ENCODE data around the gene SCFD1.
"Not testable (repeated sequence)": the region's sequence is repeated elsewhere in the genome, so short reads cannot be mapped to it uniquely, and the experiment has no call there.

SCFD1 gene

DNA sequence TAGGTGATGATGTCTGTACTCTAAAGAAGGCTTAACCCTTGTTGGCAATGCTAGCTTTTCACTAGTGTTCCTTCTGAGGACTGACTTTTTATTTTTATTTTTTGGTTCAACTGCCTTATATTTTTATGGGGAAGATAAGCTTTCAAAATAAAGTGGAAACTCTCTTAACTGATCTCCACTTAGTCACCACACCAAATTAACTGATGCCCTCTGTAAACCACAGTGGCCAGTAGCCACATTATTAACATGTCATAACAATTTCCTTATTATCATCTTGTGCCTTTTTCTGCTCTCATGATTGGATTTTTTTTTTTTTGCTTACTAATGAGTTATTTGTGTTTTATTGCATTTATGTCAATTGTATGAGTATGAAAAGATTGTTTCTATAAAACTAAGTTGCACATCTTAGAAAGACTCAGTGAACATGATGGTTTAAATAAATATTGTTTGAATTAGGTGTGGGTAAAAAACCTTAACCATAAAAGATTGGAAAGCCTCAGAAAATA, 56.9 kb downstream of the SCFD1 start:
- Mint-ChIP-seq H3K27me3 (ENCODE audit: low read depth) (no peaks in the 10 kb centered on the region), H3K27ac (no peak overlapping the region), H3K4me1 (ENCODE audit: low read depth) (no peaks in the 10 kb centered on the region), H3K36me3 (ENCODE audit: low read depth) (peaks cover 20% of the 10 kb centered on the region), H3K9me3 (peaks cover 5% of the 10 kb centered on the region), H3K4me3 (no peak overlapping the region)

DNA sequence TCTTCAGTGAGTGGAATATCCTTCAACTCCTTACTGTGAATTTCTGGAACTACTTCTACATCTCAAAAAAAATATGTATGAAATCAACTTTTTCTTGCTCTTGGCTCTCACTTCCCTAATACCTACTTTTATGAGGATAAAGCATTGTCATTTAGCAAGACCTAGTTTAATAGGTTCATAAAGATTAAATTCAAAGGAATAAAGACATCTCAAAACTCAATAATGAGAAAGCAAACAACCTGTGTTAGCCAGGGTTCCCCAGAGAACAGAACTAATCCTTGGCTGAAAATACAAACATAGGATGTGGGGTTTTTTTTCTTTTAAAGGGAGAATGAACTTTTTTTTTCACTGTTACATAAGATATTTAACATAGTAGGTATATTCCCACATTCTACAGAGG, 57.9 kb downstream of the SCFD1 start:
- H3K27me3 Mint-ChIP-seq (ENCODE audit: low read depth): no peaks in the 10 kb centered on the region
- no peaks in the 10 kb centered on the region for H3K4me1 Mint-ChIP-seq (ENCODE audit: low read depth)
- H3K36me3 Mint-ChIP-seq (ENCODE audit: low read depth): peaks cover 20% of the 10 kb centered on the region
- no peak overlapping the region for H3K4me3 Mint-ChIP-seq
- H3K9me3 Mint-ChIP-seq: peaks cover 5% of the 10 kb centered on the region
- H3K27ac Mint-ChIP-seq: no peak overlapping the region

DNA sequence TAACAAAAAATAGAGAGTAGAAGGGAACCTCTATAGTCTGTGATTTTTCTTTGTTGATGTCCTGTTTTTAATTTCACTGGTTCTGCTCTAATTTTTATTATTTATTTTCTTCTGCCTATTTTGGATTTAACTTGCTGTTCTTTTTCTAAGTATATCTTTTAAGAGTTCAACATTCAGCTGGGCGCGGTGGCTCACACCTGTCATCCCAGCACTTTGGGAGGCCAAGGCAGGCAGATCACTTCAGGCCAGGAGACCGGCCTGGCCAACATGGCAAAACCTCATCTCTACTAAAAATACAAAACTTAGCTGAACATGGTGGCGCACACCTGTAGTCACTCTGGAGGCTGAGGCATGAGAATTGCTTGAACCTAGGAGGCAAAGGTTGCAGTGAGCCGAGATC, 58.7 kb downstream of the SCFD1 start:
- not testable (repeated sequence) for H3K4me3 Mint-ChIP-seq; H3K27me3 Mint-ChIP-seq (ENCODE audit: low read depth); H3K9me3 Mint-ChIP-seq; H3K4me1 Mint-ChIP-seq (ENCODE audit: low read depth); H3K27ac Mint-ChIP-seq
- peaks cover 20% of the 10 kb centered on the region for H3K36me3 Mint-ChIP-seq (ENCODE audit: low read depth)

DNA sequence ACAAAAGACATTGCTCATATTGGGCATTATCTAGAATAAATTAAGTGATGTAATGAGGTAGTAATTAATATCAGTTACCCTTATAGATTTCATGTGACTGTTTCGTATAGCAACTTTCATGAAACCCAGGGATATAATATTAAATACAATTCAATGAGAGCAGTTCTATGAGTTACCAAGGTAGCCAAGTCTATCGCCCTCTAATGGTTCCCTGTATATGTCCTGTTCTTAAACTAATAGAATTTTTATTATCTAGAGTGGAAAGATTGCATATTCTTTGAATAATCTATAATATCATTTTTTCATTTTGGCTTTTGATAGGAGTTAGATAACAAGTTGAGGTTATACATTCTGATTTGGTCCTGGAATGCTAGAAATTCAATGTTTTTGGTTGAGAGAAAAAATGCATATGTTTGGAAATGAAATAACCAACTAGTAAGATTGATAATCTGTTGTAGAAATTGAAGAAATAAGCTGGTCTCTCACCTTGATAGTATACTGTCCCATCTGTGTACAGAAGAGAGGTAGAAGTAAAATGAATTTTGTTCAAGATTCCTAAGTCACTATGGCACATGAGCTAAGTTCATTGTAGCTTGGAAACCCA, 59.7 kb downstream of the SCFD1 start:
- Mint-ChIP-seq H3K9me3 (peaks cover 5% of the 10 kb centered on the region), H3K27me3 (ENCODE audit: low read depth) (no peaks in the 10 kb centered on the region), H3K4me1 (ENCODE audit: low read depth) (no peaks in the 10 kb centered on the region), H3K36me3 (ENCODE audit: low read depth) (peaks cover 15% of the 10 kb centered on the region), H3K4me3 (no peak overlapping the region), H3K27ac (no peak overlapping the region)

DNA sequence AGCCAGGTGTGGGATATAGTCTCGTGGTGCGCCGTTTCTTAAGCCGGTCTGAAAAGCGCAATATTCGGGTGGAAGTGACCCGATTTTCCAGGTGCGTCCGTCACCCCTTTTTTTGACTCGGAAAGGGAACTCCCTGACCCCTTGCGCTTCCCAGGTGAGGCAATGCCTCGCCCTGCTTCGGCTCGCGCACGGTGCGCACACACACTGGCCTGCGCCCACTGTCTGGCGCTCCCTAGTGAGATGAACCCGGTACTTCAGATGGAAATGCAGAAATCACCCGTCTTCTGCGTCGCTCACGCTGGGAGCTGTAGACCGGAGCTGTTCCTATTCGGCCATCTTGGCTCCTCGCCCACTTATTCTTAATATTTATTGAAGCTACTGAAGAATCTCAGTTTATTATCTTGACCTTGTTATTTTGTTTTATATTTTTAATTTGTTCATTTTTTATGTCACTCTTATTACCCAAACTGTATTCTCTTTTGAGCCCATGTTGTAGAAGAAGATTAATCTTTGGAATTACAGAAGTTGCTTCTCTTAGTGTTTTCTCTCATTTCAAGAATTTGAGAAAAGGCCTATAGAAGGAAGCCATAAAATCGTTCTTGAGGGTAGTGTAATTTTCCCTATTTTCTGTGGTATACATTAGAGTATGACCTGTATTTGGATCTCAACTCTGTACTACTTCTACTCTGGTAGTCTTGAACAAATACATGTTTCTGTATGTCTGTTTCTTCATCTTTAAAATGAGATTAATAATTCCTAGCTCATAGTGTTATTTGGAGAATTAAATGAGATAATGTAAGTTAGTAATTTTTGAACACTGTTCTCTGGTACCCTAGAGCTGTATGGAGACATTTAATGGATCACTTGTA, 68.6 kb downstream of the SCFD1 start:
- Mint-ChIP-seq H3K4me3 (peak overlapping the region; percentile 51), H3K27ac (peak overlapping the region; percentile 59)
- H3K9me3 Mint-ChIP-seq; H3K27me3 Mint-ChIP-seq (ENCODE audit: low read depth); H3K36me3 Mint-ChIP-seq (ENCODE audit: low read depth); H3K4me1 Mint-ChIP-seq (ENCODE audit: low read depth): not testable (repeated sequence)

DNA sequence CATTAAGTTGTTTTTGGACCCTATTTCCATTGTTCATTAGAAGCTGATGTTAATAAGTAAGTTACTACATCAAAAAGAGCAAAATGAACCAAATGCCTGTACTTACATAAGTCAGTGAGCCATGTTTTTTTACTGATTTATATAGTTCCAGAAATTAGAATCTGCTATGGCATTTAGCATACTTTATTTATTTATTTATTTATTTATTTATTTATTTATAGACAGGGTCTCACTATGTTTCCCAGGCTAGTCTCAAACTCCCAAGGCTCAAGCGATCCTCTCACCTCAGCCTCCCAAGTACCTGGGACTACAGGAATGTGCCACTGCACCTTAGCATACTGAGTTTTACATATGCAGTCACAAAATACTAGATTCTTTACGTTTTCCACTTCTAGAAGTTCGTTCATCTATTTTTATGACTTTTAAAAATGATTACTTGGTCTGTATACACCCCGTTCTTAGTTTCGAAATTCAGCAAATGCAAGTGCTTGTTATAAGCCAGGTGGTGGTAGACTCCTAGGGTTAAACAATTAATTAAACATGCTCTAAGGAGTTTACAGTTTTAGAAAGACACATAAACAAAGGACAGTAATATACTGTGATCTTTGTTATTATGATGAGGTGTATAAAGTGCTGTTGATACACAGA, 69.8 kb downstream of the SCFD1 start:
- Mint-ChIP-seq H3K9me3 (no peaks in the 10 kb centered on the region), H3K27me3 (ENCODE audit: low read depth) (no peaks in the 10 kb centered on the region), H3K4me1 (ENCODE audit: low read depth) (peaks cover 1% of the 10 kb centered on the region), H3K36me3 (ENCODE audit: low read depth) (peaks cover 9% of the 10 kb centered on the region), H3K27ac (no peak overlapping the region), H3K4me3 (no peak overlapping the region)

DNA sequence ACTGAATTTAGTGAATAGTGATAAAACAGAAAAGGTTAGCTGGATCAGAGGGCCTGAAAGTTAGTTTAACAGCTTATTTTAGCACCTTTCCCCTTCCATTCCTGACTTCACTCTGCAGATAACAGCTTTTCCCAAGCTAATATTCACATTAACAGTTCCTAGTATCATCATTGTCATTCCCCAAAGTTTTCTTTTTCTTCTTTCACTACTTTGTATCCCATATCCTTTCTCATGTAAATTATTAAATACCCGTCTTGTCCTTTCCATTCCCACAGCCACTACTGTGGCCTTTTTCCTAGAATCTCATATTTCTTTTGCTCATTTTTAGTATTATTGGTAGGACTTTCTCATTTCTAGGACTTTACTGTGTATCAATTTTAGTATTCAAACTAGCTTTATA, 70.5 kb downstream of the SCFD1 start:
- Mint-ChIP-seq H3K9me3 (no peaks in the 10 kb centered on the region), H3K27me3 (ENCODE audit: low read depth) (no peaks in the 10 kb centered on the region), H3K4me1 (ENCODE audit: low read depth) (peaks cover 1% of the 10 kb centered on the region), H3K36me3 (ENCODE audit: low read depth) (peaks cover 9% of the 10 kb centered on the region), H3K4me3 (no peak overlapping the region), H3K27ac (no peak overlapping the region)

DNA sequence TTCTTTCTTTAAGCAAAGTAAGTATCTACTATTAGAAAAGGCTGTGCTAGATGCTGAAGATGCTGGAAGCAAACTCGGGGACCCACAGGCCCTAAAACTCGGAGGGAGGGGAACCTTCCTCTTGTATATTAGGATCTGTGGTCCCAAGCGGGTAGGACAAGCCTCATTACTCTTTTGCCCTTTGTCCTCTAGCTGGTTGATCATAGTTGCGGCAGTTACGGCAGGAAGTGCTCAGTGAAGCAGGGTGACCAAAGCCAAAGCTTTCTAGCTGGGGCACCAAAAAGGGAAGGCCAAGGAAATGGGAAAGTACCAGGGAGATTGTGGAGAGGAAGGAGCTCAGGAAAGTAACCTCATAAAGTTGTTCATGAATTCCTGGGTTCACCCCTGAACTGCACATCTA, 76.3 kb downstream of the SCFD1 start:
- H3K4me3 Mint-ChIP-seq: no peak overlapping the region
- H3K4me1 Mint-ChIP-seq (ENCODE audit: low read depth): no peaks in the 10 kb centered on the region
- no peaks in the 10 kb centered on the region for H3K9me3 Mint-ChIP-seq
- H3K36me3 Mint-ChIP-seq (ENCODE audit: low read depth): peaks cover 12% of the 10 kb centered on the region
- H3K27ac Mint-ChIP-seq: no peak overlapping the region
- no peaks in the 10 kb centered on the region for H3K27me3 Mint-ChIP-seq (ENCODE audit: low read depth)

DNA sequence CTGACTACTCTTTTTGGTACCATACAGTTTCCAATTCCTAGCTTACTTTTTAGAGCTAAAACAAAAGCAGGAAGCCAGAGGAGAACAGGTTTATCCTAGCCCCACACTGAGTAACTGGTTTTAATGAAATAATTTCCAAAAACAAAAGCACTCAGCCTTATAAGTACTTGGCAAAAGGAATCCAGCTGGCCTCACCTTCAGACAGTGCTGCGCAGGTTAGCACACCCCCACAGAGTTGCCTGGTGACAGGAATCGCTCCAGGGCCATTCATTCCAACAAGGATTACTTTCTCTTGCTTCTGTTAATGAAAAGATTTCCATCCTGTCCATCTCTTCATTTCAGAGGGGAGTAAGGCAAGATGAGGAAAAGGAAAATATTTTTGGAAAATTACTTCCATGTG, 84.6 kb downstream of the SCFD1 start:
- Mint-ChIP-seq H3K9me3 (no peaks in the 10 kb centered on the region), H3K27ac (no peak overlapping the region), H3K4me3 (no peak overlapping the region), H3K4me1 (ENCODE audit: low read depth) (no peaks in the 10 kb centered on the region), H3K36me3 (ENCODE audit: low read depth) (peaks cover 11% of the 10 kb centered on the region), H3K27me3 (ENCODE audit: low read depth) (no peaks in the 10 kb centered on the region)

DNA sequence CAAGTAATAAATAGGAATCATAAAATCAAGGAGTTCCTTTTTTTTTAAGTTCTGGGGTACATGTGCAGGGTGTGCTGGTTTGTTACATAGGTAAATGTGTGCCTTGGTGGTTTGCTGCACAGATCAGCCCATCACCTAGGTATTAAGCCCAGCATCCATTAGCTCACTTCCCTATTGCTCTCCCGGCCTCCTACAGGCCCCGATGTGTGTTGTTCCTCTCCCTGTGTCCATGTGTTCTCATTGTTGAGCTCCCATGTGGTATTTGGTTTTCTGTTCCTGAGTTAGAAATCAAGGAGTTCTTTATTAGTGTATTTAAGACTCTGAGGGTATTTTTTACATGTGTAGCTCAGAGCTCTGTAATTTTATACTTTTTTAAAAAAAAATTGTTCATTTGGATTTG, 86.0 kb downstream of the SCFD1 start:
- H3K27ac Mint-ChIP-seq: no peak overlapping the region
- H3K36me3 Mint-ChIP-seq (ENCODE audit: low read depth): peaks cover 8% of the 10 kb centered on the region
- no peak overlapping the region for H3K4me3 Mint-ChIP-seq
- H3K4me1 Mint-ChIP-seq (ENCODE audit: low read depth): no peaks in the 10 kb centered on the region
- no peaks in the 10 kb centered on the region for H3K9me3 Mint-ChIP-seq
- no peaks in the 10 kb centered on the region for H3K27me3 Mint-ChIP-seq (ENCODE audit: low read depth)

DNA sequence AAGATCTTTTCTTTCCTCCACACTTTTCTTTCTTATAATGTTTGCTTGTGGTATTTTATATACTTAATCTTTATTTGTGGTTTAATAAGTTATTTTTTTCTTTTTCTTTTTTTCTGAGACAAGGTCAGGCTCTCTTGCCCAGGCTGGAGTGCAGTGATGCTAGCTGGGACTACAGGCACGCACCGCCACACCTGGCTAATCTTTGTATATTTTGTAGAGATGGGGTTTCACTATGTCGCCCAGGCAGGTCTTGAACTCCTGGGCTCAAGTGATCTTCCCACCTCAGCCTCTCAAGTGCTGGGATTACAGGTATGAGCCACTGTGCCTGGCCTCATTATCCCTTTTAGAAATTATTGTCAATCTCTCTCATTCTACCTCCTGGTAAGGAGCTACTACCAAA, 87.1 kb downstream of the SCFD1 start:
- Mint-ChIP-seq H3K4me3 (no peak overlapping the region), H3K27ac (no peak overlapping the region), H3K36me3 (ENCODE audit: low read depth) (peaks cover 8% of the 10 kb centered on the region)

DNA sequence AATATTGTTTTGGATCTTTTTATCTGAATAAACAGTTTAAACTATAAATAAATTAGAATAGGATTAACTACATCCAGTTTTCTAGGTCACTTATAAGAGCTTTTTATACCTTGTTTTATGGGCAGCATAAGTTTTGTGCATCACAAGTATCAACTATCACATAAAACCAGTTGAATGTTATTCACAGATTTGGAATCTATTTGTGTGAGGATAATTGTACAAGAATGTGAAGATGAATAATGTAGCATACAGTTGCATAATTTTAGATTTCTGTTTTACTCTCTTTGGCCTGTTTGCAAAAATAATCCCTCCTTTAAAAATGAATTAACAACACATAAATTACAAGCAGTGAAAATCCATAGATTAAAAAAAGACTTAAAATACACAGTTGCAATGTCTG, 88.8 kb downstream of the SCFD1 start:
- H3K4me1 Mint-ChIP-seq (ENCODE audit: low read depth): no peaks in the 10 kb centered on the region
- H3K36me3 Mint-ChIP-seq (ENCODE audit: low read depth): peaks cover 11% of the 10 kb centered on the region
- H3K27ac Mint-ChIP-seq: no peak overlapping the region

More for the DNA sequence above, 87.1 kb downstream of the SCFD1 start:
- H3K27me3 Mint-ChIP-seq (ENCODE audit: low read depth): no peaks in the 10 kb centered on the region
- H3K9me3 Mint-ChIP-seq: no peaks in the 10 kb centered on the region
- no peaks in the 10 kb centered on the region for H3K4me1 Mint-ChIP-seq (ENCODE audit: low read depth)

DNA sequence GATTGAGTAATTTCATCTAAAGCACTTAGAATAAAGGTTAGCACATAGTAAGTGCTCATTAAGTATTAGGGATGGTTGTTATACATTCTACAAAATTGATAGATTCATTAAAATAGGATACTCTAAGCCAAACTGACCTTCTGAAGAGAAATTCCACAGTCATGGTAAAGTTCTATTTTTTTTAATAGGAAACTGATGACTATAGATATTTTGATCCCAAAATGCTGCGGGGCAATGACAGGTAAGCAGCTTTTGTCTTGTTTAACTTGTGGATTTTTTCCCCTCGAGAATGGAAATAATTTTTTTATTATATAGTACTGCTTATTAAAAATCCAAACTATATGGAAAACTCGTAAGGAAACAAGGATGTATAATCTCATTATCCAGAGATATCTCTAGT, 97.0 kb downstream of the SCFD1 start:
- Mint-ChIP-seq H3K9me3 (no peaks in the 10 kb centered on the region), H3K27me3 (ENCODE audit: low read depth) (no peaks in the 10 kb centered on the region), H3K4me1 (ENCODE audit: low read depth) (no peaks in the 10 kb centered on the region), H3K4me3 (no peak overlapping the region), H3K36me3 (ENCODE audit: low read depth) (peaks cover 20% of the 10 kb centered on the region), H3K27ac (no peak overlapping the region)

More for the DNA sequence above, 88.8 kb downstream of the SCFD1 start:
- no peaks in the 10 kb centered on the region for H3K27me3 Mint-ChIP-seq (ENCODE audit: low read depth)
- H3K4me3 Mint-ChIP-seq: no peak overlapping the region
- no peaks in the 10 kb centered on the region for H3K9me3 Mint-ChIP-seq

DNA sequence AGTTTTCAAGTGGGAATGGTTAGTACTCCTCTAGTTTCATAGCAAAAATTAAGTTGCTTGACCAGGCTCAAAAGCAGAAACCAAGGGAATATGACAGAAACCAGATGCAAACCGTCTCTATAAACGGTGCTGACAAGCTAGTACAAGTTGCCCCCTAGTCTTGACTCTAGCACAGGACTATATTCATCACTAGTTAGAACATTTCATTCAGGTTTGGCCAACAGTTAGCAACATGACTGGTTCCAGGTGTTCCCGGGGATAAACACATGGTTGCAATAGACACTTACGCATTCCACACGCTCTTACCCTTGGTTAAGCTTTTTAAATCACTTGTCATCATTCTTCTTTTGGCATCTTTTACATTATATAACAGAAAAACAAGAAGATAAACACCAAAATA, 103.6 kb downstream of the SCFD1 start:
- Mint-ChIP-seq H3K36me3 (ENCODE audit: low read depth) (peaks cover 65% of the 10 kb centered on the region), H3K27me3 (ENCODE audit: low read depth) (no peaks in the 10 kb centered on the region), H3K27ac (no peak overlapping the region), H3K4me3 (no peak overlapping the region), H3K9me3 (no peaks in the 10 kb centered on the region), H3K4me1 (ENCODE audit: low read depth) (peaks cover 7% of the 10 kb centered on the region)

DNA sequence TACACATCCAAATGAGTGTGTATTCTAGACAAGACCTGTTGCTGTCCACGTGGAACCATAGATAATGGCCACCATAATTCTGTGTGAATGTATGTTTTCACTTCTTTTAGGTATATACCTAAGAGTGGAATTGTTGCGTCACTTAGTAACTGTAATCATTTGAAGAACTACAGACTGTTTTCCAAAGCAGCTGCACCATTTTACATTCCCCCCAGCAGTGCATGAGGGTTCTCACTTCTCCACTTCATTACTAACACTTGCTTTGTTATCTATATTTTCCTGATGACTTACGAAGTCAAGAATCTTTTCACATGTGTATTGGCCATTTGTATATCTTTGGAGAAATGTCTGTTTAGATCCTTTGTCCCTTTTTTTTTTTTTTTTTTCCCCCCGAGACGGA, 106.4 kb downstream of the SCFD1 start:
- no peaks in the 10 kb centered on the region for H3K9me3 Mint-ChIP-seq
- H3K36me3 Mint-ChIP-seq (ENCODE audit: low read depth): peaks cover 63% of the 10 kb centered on the region
- H3K4me1 Mint-ChIP-seq (ENCODE audit: low read depth): peaks cover 9% of the 10 kb centered on the region
- H3K27ac Mint-ChIP-seq: no peak overlapping the region
- no peak overlapping the region for H3K4me3 Mint-ChIP-seq
- H3K27me3 Mint-ChIP-seq (ENCODE audit: low read depth): no peaks in the 10 kb centered on the region
